ENCODE results near the gene CLSTN2.

The CLSTN2 gene

DNA sequence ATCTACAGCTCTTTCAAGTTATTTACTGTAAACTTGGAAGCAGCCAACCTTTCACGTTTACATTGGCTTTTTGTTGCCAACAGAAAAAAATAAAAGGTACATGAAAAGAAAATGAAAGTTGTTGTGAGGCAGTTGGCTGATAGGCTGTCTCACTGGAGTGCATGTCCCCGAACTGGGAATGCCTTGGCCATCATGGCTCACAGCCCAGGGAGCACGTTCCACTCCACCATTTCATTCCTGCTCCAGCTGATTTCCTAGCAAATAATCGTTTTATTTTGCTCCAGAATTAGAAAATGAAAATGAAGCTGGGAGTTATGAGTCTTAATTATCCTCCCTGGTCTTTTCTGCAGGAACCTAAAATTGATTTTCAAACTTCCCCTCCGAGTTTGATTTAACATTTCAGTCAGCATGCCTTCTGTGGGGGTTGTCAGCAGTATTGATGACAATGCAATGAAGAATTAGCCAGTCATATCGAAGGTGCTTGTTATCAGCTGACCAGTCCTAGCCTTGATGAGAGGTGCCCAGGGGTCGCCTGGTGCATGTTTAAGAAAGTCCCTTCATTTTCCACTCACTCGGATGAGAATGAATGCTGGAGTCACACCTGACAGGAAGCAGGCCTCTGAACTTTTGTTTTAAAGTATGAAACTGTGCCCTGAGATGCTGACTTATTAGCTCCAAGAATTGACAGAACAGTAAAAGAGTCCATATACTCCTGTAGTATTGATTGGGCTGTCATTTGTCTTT, 449.2 kb downstream of the CLSTN2 start:
- no peak overlapping the region for H3K27ac ChIP-seq
- no peak overlapping the region for H3K4me3 ChIP-seq

GRCh38 chr3:140384876-140385275, 449.9 kb downstream of the CLSTN2 start:
- H3K27ac ChIP-seq = no peak overlapping the region

DNA sequence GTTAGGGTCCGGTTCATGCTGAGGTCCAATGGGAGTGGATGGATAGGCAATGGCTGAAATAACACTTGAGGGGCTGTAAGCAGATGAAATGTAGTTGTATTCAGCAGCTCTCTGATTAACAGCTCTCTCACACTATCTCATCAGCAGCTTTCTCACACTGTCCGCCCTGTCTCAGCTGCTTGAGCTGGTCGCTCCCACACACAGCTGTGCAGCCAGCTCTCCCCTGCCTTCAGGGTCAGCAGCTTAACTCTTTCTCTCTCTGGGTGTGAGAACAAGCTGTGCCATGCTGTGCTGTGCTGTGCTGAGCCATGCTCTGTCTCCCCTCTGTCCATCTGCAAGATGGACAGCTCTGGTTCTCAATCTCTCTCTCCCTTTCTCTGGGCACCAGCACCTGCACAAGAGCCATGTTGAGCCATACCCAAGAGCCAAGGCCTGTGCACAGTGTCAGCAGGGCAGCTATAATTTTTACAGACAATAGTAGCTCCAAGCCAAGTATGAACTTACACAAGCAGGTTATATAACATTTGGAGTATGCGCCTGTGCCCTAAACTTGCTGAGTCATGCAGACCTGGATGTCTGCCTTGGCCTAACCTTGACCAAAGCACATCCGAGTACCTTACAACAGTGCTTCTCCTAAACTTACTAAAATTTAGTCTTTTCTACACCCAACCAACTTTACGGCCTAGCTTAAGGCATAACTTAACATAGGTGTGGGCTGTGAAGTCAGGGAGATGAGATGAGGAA, 451.5 kb downstream of the CLSTN2 start:
- no peak overlapping the region for H3K27ac ChIP-seq

More at GRCh38 chr3:140384876-140385275, 449.9 kb downstream of the CLSTN2 start:
- H3K4me3 ChIP-seq = no peak overlapping the region

GRCh38 chr3:140387244-140387643, 452.3 kb downstream of the CLSTN2 start:
- Histone ChIP-seq H3K4me3 (no peak overlapping the region), H3K27ac (no peak overlapping the region)

More for the DNA sequence above, 451.5 kb downstream of the CLSTN2 start:
- no peak overlapping the region for H3K4me3 ChIP-seq

DNA sequence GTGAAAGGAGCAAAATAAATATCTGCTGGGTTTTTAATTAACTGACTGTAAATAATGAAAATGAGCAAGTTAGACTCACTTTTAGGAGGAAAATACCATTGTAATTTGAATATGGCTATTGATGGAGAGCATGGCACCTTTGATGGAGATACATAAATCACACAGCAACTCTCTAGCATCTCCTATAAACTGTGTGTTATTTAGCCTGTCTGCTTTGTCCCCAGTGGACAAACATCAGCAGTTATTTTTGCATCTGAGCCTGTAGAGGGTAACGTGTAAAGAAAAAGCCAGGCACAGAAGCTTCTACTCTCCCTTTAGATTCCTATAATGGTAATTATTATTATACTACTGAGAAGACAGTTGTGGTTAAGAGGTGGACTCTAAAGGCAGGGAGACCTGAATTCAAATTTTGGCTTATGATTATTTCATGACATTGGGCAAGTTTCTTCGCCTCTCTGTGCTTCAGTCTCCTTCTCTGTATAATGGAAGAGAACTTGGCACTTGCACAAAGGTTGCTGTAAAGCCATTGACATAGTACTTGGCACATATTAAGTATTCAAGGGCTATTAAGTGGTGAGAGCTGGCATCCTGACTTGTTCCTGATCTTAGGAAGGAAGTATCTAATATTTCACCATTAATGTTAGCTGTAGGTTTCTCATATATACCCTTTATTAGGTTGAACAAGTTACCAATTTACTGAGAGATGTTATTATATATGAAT, 453.4 kb downstream of the CLSTN2 start:
- Histone ChIP-seq H3K27ac (no peak overlapping the region), H3K4me3 (no peak overlapping the region)

DNA sequence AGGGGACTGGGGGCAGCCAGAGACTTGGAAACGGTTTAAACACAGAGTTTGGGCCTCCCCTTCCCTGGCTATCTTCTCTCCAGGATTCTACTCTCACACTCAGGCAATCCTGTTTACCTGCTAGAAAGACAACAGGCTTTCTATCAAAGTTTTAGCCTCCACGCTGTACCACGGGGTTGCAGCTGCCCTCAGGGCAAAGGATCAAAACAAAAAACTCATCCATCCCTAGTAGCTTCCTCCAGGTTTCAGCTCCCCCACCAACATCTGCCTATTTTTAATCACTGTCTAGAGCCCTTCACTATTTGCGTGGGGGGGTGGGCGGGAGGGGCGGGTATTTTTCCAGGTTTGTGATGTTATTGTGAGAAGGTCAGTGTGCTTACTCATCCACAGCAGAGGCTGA, 456.1 kb downstream of the CLSTN2 start:
- H3K27ac ChIP-seq = no peak overlapping the region
- H3K4me3 ChIP-seq = no peak overlapping the region

GRCh38 chr3:140394488-140395133, 459.6 kb downstream of the CLSTN2 start:
- H3K4me3 ChIP-seq = no peak overlapping the region
- H3K27ac ChIP-seq = no peak overlapping the region

DNA sequence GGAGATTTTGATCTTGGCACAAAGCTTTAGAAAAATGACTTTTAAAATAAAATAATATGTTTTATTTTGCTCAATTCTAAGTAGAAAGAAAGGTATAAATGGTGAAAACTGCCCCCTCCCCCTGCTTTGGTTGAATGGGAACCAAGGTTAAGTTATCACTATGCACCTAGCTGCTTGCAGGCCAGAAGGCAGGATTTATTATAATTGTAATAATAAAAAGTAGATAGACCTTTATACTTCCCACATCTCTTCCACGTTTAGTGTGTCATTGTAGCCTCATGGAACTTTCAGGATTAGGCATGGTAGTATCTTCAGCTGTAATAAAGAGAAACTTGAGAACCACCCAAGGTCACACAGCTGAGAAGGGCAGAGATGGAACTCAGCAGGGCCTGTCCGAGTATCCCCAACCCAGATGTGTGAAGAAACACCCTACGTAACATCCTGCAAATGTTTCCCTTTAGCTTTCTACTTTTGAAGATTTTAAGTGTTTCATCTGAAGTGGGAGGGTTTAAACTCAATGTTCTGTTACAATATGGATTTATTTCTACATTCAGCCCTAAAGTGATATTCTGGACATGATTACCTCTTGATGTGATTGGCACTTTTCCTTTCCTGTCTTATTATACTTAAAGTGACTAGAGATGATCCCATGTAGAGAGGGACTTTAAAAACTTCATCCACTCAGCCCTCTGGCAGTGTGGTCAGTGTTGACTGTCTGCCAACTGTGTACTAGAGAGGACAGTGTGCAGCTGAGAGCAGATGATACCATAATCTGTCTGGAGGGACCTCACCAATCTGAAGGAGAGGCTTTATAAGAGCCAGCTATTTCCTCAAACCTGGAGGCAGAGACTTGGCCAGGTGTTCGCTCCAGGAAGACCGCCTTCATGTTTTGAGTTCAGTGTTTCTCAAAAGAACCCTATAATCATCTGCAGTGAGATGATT, 460.4 kb downstream of the CLSTN2 start:
- H3K27ac ChIP-seq = no peak overlapping the region

DNA sequence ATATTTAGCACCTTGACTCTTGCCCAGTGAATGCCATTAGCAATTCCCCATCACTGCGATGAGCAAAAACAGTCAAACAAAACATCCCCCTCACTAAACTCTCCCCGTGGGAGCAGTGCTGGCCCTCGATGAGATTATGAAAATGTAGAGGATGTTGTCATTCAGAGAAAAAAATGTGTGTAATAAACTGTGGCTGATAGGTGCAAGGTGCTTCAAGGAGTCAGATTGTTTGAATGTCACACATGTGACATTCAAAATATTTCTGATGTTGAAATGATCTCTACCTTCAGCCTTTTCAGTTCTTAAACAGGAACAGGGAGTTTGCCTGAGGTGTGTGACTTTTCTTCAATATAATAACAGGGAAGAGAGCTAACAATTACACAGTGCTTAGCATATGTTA, 461.1 kb downstream of the CLSTN2 start:
- Histone ChIP-seq H3K4me3 (no peak overlapping the region), H3K27ac (no peak overlapping the region)

More for the DNA sequence above, 460.4 kb downstream of the CLSTN2 start:
- H3K4me3 ChIP-seq = no peak overlapping the region

GRCh38 chr3:140397847-140398246, 462.9 kb downstream of the CLSTN2 start:
- Histone ChIP-seq H3K27ac (no peak overlapping the region), H3K4me3 (no peak overlapping the region)

DNA sequence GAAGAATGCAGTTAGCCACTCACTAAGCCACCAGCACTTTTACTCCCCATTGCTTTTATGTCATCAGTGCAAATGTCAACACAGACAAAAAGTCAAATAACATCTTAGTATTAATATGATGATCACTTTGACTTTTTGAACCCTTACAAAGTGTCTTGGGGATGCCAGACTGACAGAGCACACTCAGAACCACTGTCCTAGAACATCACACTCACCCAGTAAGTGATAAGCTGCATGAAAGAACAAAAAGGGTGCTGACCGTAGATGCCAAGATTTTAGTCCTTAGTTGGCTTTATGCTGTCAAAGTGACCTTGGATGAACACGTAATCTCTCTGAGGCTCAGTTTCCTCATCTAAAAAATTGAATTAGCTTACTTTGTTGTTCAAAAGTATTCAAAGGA, 463.4 kb downstream of the CLSTN2 start:
- Histone ChIP-seq H3K4me3 (no peak overlapping the region), H3K27ac (no peak overlapping the region)

DNA sequence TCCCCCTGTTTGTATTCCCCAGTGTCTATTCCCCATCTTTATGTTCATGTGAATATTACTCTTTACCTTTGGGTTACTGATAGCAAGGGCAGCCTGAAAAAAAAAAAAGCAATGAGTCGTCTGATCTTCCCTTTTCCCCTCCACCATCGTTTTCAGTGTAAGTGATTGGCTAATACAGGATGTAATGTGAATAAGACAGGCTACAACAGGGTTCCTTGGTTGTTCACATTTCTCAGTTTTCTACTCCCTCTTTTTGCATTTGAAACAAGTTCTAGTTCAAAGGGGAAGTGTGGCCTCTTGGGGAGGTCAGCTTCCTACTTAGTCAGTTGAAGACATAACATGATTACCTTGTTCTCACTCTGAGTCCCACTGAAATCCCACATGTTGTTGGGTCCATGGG, 464.9 kb downstream of the CLSTN2 start:
- Histone ChIP-seq H3K27ac (no peak overlapping the region), H3K4me3 (no peak overlapping the region)

- no peak overlapping the region for H3K4me3 ChIP-seq
- no peak overlapping the region for H3K27ac ChIP-seq
Observed at GRCh38 chr3:140403079-140403478, 468.1 kb downstream of the CLSTN2 start.

DNA sequence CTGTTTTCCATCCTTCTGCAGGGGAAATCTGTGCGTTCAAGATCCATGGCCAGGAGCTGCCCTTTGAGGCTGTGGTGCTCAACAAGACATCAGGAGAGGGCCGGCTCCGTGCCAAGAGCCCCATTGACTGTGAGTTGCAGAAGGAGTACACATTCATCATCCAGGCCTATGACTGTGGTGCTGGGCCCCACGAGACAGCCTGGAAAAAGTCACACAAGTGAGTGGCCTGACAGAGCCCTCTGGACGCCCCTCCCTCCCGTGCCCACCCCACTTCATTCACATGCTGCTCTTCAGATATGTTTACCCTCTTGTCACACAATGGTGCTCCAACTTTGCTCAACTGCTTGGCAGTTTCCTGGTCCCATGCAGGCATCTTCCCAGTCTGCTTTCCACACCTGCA, 468.6 kb downstream of the CLSTN2 start:
- H3K27ac ChIP-seq = no peak overlapping the region
- no peak overlapping the region for H3K4me3 ChIP-seq

- no peak overlapping the region for H3K4me3 ChIP-seq
- H3K27ac ChIP-seq = no peak overlapping the region
Observed at GRCh38 chr3:140406655-140407054, 471.7 kb downstream of the CLSTN2 start.

DNA sequence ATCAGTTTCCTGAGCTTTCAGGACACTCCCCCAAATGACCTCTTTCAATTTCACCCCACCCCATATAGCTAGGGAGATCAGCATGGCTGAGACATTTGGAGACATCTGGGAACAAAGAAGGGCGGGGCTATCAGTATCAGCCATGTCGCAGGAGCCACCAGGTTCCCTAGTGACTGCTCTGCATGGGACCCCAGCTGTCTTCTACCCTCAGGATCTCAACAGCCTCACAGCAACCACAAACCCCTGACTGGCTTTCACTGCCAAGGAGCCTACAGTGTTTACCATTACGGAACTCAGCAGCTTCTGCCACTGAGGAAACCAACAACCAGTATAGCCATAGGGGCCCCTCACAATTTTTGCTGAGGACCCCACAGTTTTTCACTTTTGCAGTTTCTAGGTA, 473.3 kb downstream of the CLSTN2 start:
- Histone ChIP-seq H3K4me3 (no peak overlapping the region), H3K27ac (no peak overlapping the region)

GRCh38 chr3:140416666-140417065, 481.7 kb downstream of the CLSTN2 start:
- H3K4me3 ChIP-seq = no peak overlapping the region

DNA sequence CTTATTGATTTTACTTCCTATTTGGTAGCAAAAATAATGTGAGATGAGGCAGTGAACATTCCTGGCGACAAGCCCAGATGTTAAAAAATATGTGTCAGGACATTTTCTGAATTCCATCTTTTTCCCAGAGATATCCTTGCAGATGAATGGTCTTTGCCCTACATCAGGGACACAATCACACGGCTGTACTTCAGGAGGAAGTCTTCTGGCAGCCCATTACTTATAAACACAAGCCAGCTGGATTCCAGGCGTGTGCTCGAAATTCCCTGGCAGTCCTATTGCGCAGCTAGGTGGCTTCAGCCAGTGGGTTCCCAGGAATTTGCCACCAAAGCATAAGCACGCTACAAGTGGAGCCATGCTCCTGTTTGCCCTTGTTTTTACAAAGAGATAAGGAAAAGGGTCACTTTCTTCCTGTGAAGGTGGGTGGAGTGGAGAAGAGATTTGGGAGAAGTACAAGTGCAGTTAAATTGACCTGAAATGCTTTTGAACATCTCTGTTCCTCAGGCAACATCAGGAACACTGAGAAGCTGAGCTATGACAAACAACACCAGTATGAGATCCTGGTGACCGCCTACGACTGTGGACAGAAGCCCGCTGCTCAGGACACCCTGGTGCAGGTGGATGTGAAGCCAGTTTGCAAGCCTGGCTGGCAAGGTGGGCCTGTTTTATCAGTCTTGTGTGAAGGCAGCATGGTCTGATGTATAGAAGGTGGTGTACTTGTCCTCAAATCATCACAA, 485.8 kb downstream of the CLSTN2 start:
- Histone ChIP-seq H3K4me3 (no peak overlapping the region), H3K27ac (no peak overlapping the region)

More at GRCh38 chr3:140416666-140417065, 481.7 kb downstream of the CLSTN2 start:
- H3K27ac ChIP-seq = no peak overlapping the region

All from skin epidermis (tissue), 12 donors.